ENCODE results near the gene CYP2U1. TPM values are rescaled to one million over a fixed set of nuclear protein-coding genes. Genes with fewer than 3 reads are reported as not detected.
A peak's percentile ranks its signal among the peaks of the same experiment; 100 is the strongest.

CYP2U1 gene
- total and polyA plus RNA-seq, 2 experiments from 2014 or later, result 3.2 to 9.9 TPM

- TF ChIP-seq ZNF462 (CRISPR knock-in tag; IDR thresholded peaks at IDR 0.05), result no peak
- TF ChIP-seq ZNF114 (CRISPR knock-in tag; IDR thresholded peaks at IDR 0.05), result no peak
- no peak for TF ChIP-seq JUNB (IDR thresholded peaks at IDR 0.05; ENCODE audit: unreplicated experiment)
These were observed 45.5 kb upstream of the CYP2U1 start (continued) for GRCh38 chr4:107885865-107886264.

GRCh38 chr4:107888237-107888636, 43.1 kb upstream of the CYP2U1 start:
- no peak overlapping the region for H3K4me3 ChIP-seq
- no peaks in the 10 kb centered on the region for H4K20me1 ChIP-seq (replicated peaks; ENCODE audit: insufficient read depth)
- no peak overlapping the region for H2AFZ ChIP-seq
- H3K4me2 ChIP-seq, result no peak overlapping the region
- no peaks in the 10 kb centered on the region for H3K79me2 ChIP-seq (replicated peaks; ENCODE audit: insufficient read depth)
- no peaks in the 10 kb centered on the region for H3K27me3 ChIP-seq (ENCODE audit: insufficient read depth)
- peaks cover 35% of the 10 kb centered on the region for H3K36me3 ChIP-seq (ENCODE audit: insufficient read depth)
- no peak overlapping the region for H3K27ac ChIP-seq (ENCODE audit: low read depth)
- H3K4me1 ChIP-seq (ENCODE audit: insufficient read depth), result no peaks in the 10 kb centered on the region
- peaks cover 6% of the 10 kb centered on the region for H3K27me3 Mint-ChIP-seq (ENCODE audit: insufficient read depth, low read depth, poor library complexity)
- no peak for ATAC-seq
- H3K4me1 Mint-ChIP-seq, result peaks cover 5% of the 10 kb centered on the region
- H3K4me3 Mint-ChIP-seq, result no peak overlapping the region
- DNase-seq (ENCODE audit: low spot score), result peak; percentile 34
- peaks cover 81% of the 10 kb centered on the region for H3K9me3 Mint-ChIP-seq
- peaks cover 14% of the 10 kb centered on the region for H3K9me2 ChIP-seq (ENCODE audit: insufficient read depth)
- H3K36me3 Mint-ChIP-seq (ENCODE audit: low read depth), result peaks cover 76% of the 10 kb centered on the region
- peaks cover 4% of the 10 kb centered on the region; the same call in 1 of the 2 replicates for H3F3A ChIP-seq (replicated peaks; ENCODE audit: low read depth)
- no peak overlapping the region for H3K27ac Mint-ChIP-seq
- TF ChIP-seq EZH2 (IDR thresholded peaks at IDR 0.05; ENCODE audit: low read depth, unreplicated experiment), result no peak
- no peak for TF ChIP-seq CREB1 (CRISPR knock-in tag; IDR thresholded peaks at IDR 0.05; ENCODE audit: low read depth)
- no peak for TF ChIP-seq CTCF (conservative IDR thresholded peaks at IDR 0.05; ENCODE audit: low read depth in 2 of 2)
- no peak for TF ChIP-seq ZNF114 (CRISPR knock-in tag; IDR thresholded peaks at IDR 0.05)
- TF ChIP-seq EZH2phosphoT487 (IDR thresholded peaks at IDR 0.05; ENCODE audit: unreplicated experiment), result no peak
- TF ChIP-seq POLR2AphosphoS5 (IDR thresholded peaks at IDR 0.05; ENCODE audit: low read depth), result no peak
- TF ChIP-seq ZNF331 (CRISPR knock-in tag; IDR thresholded peaks at IDR 0.05; ENCODE audit: low read depth), result no peak
- no peak for TF ChIP-seq JUNB (IDR thresholded peaks at IDR 0.05; ENCODE audit: unreplicated experiment)
- no peak for TF ChIP-seq ETS1 (IDR thresholded peaks at IDR 0.05)
- TF ChIP-seq STAT1 (IDR thresholded peaks at IDR 0.05; ENCODE audit: unreplicated experiment), result no peak
- TF ChIP-seq NANOG (IDR thresholded peaks at IDR 0.05; ENCODE audit: borderline replicate concordance), result no peak
- no peak for TF ChIP-seq REST (IDR thresholded peaks at IDR 0.05; ENCODE audit: unreplicated experiment)
